ENCODE data around the gene ZNF813.

DNA sequence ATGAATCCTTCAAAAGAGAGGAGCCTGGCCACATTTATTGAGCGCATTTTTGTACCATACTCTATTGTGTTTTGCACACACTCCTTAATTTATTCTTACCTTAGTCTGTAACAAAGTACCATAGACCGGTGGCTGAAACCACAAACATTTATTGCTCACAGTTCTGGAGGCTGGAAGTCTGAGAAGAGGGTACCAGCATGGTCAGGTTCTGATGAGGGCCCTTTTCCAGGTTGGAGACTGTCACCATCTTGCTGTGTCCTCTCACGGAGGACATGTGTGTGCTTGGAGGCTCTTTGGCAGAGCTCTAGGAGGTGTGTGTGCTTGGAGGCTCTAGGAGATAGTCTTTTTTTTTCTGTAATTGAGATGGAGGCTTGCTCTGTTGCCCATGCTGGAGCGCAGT is 72.6 kb downstream of the ZNF813 start:
- TF ChIP-seq, protein P1, sequence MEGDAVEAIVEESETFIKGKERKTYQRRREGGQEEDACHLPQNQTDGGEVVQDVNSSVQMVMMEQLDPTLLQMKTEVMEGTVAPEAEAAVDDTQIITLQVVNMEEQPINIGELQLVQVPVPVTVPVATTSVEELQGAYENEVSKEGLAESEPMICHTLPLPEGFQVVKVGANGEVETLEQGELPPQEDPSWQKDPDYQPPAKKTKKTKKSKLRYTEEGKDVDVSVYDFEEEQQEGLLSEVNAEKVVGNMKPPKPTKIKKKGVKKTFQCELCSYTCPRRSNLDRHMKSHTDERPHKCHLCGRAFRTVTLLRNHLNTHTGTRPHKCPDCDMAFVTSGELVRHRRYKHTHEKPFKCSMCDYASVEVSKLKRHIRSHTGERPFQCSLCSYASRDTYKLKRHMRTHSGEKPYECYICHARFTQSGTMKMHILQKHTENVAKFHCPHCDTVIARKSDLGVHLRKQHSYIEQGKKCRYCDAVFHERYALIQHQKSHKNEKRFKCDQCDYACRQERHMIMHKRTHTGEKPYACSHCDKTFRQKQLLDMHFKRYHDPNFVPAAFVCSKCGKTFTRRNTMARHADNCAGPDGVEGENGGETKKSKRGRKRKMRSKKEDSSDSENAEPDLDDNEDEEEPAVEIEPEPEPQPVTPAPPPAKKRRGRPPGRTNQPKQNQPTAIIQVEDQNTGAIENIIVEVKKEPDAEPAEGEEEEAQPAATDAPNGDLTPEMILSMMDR (IDR thresholded peaks at IDR 0.05; ENCODE audit: low read depth, low read length) = no peak
- no peak for TF ChIP-seq POLR2A (IDR thresholded peaks at IDR 0.05; ENCODE audit: extremely low read depth, insufficient read length)

Data from NB4 (cell line).